HCT116 (cell line): Measurements from ENCODE around the gene COMMD1. TPM values are rescaled to one million over a fixed set of nuclear protein-coding genes. Genes with fewer than 3 reads are reported as not detected.

ENCODE experiments used
- ATAC-seq: fragments of 200-7000 bp; cut with Tn5 transposase; 2 replicates; pipeline ENCODE4 v1.9.1; 2020; ENCODE audit warnings: mild to moderate bottlenecking, moderate library complexity
- BruUV-seq: library from RNA; stranded (reverse); fragments of 400-500 nt; replicated peaks from 2 replicates; lab custom pipeline; 2021; lab: Mats Ljungman, UMichigan
- CTCF ChIA-PET: fragments of 300-600 bp; sonication (Branson Sonifier 250); formaldehyde crosslinking; loops from one replicate; lab custom pipeline; 2021; ENCODE audit warnings: antibody characterized with exemption; lab: Charles Lee
- POLR2A ChIA-PET: fragments of 300-600, 350-600 bp; sonication (Branson Sonifier 250); formaldehyde crosslinking; loops from one replicate; lab custom pipeline; 2021; ENCODE audit warnings: antibody characterized with exemption; lab: Charles Lee
- RAD21 ChIA-PET, 2 experiments: fragments of 300-600 bp; sonication (Branson Sonifier 250); formaldehyde crosslinking; loops; one replicate each; lab custom pipeline; 2023; ENCODE audit warnings: low total read pairs in 2 of 2; ENCODE audit not compliant: uncharacterized antibody in 2 of 2, unreplicated experiment in 2 of 2, low non-redundant PET in 1 of 2; lab: Charles Lee
- DNase-seq: peaks from one replicate; pipeline ENCODE4 v3.0.0-alpha.2; 2010; ENCODE audit warnings: low read depth, low spot score
- H2AFZ ChIP-seq: fragments of 200-600 bp; shearing (Covaris generic), sonication (generic); 2 replicates; pipeline ENCODE4 v1.6.1; 2017; ENCODE audit warnings: low read depth, mixed run types, mixed read lengths, antibody characterized with exemption, low read length; ENCODE audit not compliant: poor library complexity, severe bottlenecking
- H3K27ac ChIP-seq: 2 replicates; pipeline ENCODE4 v1.5.1; 2012; ENCODE audit warnings: low read depth, low read length
- H3K27me3 ChIP-seq: fragments of 200-600 bp; sonication (generic); 2 replicates; pipeline ENCODE4 v1.6.1; 2016; ENCODE audit warnings: mixed run types, low read length, mixed read lengths; ENCODE audit not compliant: insufficient read depth
- H3K36me3 ChIP-seq, 2 experiments: fragments of 200-500 bp in 1 of 2; fragments of 200-600 bp in 1 of 2; sonication (Bioruptor generic) in 1 of 2; sonication (generic) in 1 of 2; 2 replicates each; pipeline versions ENCODE4 v1.5.1 to v1.6.1; 2014 to 2016; ENCODE audit warnings: low read length in 2 of 2, inconsistent platforms in 1 of 2, mixed read lengths in 1 of 2, mixed run types in 1 of 2; ENCODE audit not compliant: insufficient read depth in 2 of 2, control insufficient read depth in 1 of 2
- H3K4me1 ChIP-seq, 2 experiments: fragments of 200-600 bp in 1 of 2; sonication (generic) in 1 of 2; 2 replicates each; pipeline versions ENCODE4 v1.5.1 to v1.6.1; 2012 to 2017; ENCODE audit warnings: low read length in 2 of 2, inconsistent platforms in 1 of 2, mild to moderate bottlenecking in 1 of 2, mixed read lengths in 1 of 2, mixed run types in 1 of 2, moderate library complexity in 1 of 2; ENCODE audit not compliant: insufficient read depth in 2 of 2, control insufficient read depth in 1 of 2
- H3K4me2 ChIP-seq: fragments of 200-600 bp; sonication (generic); 2 replicates; pipeline ENCODE4 v1.6.1; 2017; ENCODE audit warnings: mixed run types, low read length, mixed read lengths
- H3K4me3 ChIP-seq, 2 experiments: fragments of 200-600 bp in 1 of 2; sonication (generic) in 1 of 2; replicated peaks in 1 of 2; 2 replicates each; pipeline ENCODE4 v1.5.1; 2011 to 2016; ENCODE audit warnings: low read length in 2 of 2, control low read depth in 1 of 2, low read depth in 1 of 2, mild to moderate bottlenecking in 1 of 2, mixed read lengths in 1 of 2, mixed run types in 1 of 2
- H3K79me2 ChIP-seq: fragments of 200-600 bp; sonication (generic); 2 replicates; pipeline ENCODE4 v1.6.1; 2017; ENCODE audit warnings: mild to moderate bottlenecking, mixed run types, low read length, moderate library complexity, mixed read lengths; ENCODE audit not compliant: insufficient read depth
- H3K9ac ChIP-seq: fragments of 200-600 bp; sonication (generic); 2 replicates; pipeline ENCODE4 v1.6.1; 2016; ENCODE audit warnings: low read length, mixed read lengths
- H3K9me2 ChIP-seq: fragments of 200-600 bp; sonication (generic), shearing (Covaris generic); 2 replicates; pipeline ENCODE4 v1.6.1; 2017; ENCODE audit warnings: mixed run types, mild to moderate bottlenecking, moderate library complexity; ENCODE audit not compliant: insufficient read depth
- H3K9me3 ChIP-seq, 2 experiments: fragments of 200-500 bp in 1 of 2; fragments of 200-600 bp in 1 of 2; sonication (Bioruptor generic) in 1 of 2; sonication (generic) in 1 of 2; 2 replicates each; pipeline ENCODE4 v1.6.1; 2014 to 2017; ENCODE audit warnings: low read length in 2 of 2, mixed read lengths in 2 of 2, inconsistent platforms in 1 of 2, low read depth in 1 of 2, mild to moderate bottlenecking in 1 of 2, mixed run types in 1 of 2, moderate library complexity in 1 of 2; ENCODE audit not compliant: control insufficient read depth in 1 of 2, insufficient read depth in 1 of 2
- H4K20me1 ChIP-seq: fragments of 200-600 bp; sonication (generic), shearing (Covaris generic); 2 replicates; pipeline ENCODE4 v1.6.1; 2017; ENCODE audit warnings: mixed run types, mild to moderate bottlenecking, moderate library complexity; ENCODE audit not compliant: insufficient read depth
- CEBPB ChIP-seq: IDR thresholded peaks from 2 replicates; pipeline ENCODE4 v1.6.1; 2012; ENCODE audit warnings: low read depth
- ELF1 ChIP-seq: IDR thresholded peaks from 2 replicates; pipeline ENCODE4 v1.6.1; 2012; ENCODE audit warnings: low read depth, borderline replicate concordance
- FOSL1 ChIP-seq: IDR thresholded peaks from 2 replicates; pipeline ENCODE4 v1.6.1; 2012; ENCODE audit warnings: low read depth
- MAX ChIP-seq: IDR thresholded peaks from 2 replicates; pipeline ENCODE4 v1.6.1; 2012
- TCF7L2 ChIP-seq: IDR thresholded peaks from 2 replicates; pipeline ENCODE4 v1.7.0; 2011; ENCODE audit warnings: borderline replicate concordance, inconsistent platforms; ENCODE audit not compliant: insufficient read depth, insufficient read length; ENCODE audit errors: extremely low read depth
- intact Hi-C: fragments of 100-400 bp; cut with micrococcal nuclease; formaldehyde crosslinking; loops from 2 replicates; pipeline ENCODE4 v1.10.0; 2022
- total RNA-seq: library from RNA; stranded (reverse); gene quantifications from one replicate; pipeline ENCODE4 v1.2.1, GENCODE V29; 2021; ENCODE audit not compliant: unreplicated experiment
- TF ChIP-seq, protein P1 (sequence below), 3 experiments: fragments of 200-600 bp in 1 of 3; sonication (generic) in 1 of 3; IDR thresholded peaks in 2 of 3; conservative IDR thresholded peaks in 1 of 3; 2 replicates each; pipeline ENCODE4 v1.5.1; 2012 to 2017; ENCODE audit warnings: low read depth in 2 of 3, low read length in 2 of 3, antibody characterized with exemption in 1 of 3, borderline replicate concordance in 1 of 3, control low read depth in 1 of 3, mild to moderate bottlenecking in 1 of 3, mixed read lengths in 1 of 3, mixed run types in 1 of 3, moderate library complexity in 1 of 3; ENCODE audit not compliant: insufficient read depth in 1 of 3

COMMD1 gene
- total RNA-seq, 1 experiment from 2014 or later, result 16.1 TPM

DNA sequence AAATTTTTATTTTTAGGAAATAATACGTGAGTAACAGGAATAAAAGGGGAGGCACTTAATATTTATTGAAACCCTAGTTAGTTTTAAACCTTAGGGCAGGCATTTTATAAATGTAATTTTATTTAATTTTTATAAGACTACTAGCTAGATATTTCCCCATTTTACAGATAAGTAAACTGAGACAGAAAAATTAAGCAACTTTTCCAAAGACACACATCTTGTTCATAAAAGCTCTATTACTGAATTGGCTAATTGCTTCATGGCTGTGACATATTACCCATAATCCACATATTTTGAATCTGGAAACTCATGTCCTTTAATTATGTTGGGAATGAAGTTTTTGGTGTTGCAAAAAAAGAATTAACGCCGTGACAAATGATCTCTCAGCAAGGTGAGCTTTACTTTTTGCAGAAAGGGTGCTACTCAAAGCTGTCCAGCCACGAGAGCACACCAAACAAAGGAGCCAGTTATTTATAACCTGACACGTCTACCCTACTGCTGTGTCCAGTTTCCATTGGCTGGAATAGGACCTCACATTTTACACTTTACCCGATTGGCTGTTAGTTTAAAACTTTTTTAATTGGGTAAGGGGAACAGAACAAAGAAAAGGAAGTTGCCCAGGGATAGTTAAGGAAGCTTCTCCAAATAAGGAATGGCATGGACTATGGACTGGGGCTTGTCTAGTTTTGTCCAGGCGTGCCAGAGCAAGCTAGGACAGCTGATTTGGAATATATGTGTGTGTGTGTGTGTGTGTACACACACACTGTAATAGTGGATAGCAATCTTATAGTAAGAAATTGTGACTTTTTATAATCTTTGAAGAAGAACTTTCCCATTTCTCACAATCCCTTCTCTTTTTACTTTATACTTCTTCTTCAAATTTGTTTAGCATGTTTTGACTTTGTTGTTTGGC lies 54.2 kb downstream of the COMMD1 start:
- intact Hi-C loops, result no loop called here
- Histone ChIP-seq H3K27me3 (no peaks in the 10 kb centered on the region), H3K9me2 (no peaks in the 10 kb centered on the region), H3K4me2 (no peak overlapping the region), H3K4me1 (peaks cover 0 to 8% of the 10 kb centered on the region in 2 experiments; a peak in 1 of 4 replicates), H3K36me3 (no peaks in the 10 kb centered on the region), H4K20me1 (no peaks in the 10 kb centered on the region), H3K9ac (no peak overlapping the region), H3K27ac (no peak overlapping the region), H3K9me3 (no peaks in the 10 kb centered on the region; a peak in 1 of 4 replicates), H3K4me3 (no peak overlapping the region), H2AFZ (no peak overlapping the region), H3K79me2 (no peaks in the 10 kb centered on the region)
- ATAC-seq, result no peak
- ChIA-PET RAD21 (no interaction called here), POLR2A (no interaction called here), CTCF (no interaction called here)
- DNase-seq, result no peak
- no TSS peak for BruUV-seq
- TF ChIP-seq TCF7L2, result no peak
- TF ChIP-seq MAX, result no peak
- no peak for TF ChIP-seq FOSL1
- TF ChIP-seq CEBPB, result no peak
- no peak for TF ChIP-seq ELF1
- TF ChIP-seq, protein P1, sequence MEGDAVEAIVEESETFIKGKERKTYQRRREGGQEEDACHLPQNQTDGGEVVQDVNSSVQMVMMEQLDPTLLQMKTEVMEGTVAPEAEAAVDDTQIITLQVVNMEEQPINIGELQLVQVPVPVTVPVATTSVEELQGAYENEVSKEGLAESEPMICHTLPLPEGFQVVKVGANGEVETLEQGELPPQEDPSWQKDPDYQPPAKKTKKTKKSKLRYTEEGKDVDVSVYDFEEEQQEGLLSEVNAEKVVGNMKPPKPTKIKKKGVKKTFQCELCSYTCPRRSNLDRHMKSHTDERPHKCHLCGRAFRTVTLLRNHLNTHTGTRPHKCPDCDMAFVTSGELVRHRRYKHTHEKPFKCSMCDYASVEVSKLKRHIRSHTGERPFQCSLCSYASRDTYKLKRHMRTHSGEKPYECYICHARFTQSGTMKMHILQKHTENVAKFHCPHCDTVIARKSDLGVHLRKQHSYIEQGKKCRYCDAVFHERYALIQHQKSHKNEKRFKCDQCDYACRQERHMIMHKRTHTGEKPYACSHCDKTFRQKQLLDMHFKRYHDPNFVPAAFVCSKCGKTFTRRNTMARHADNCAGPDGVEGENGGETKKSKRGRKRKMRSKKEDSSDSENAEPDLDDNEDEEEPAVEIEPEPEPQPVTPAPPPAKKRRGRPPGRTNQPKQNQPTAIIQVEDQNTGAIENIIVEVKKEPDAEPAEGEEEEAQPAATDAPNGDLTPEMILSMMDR (IDR thresholded peaks at IDR 0.05 in 2 of 3, conservative IDR thresholded peaks at IDR 0.05 in 1 of 3; ENCODE audit: borderline replicate concordance in 1 of 3, insufficient read depth in 1 of 3, low read depth in 2 of 3, low read length in 2 of 3), result no peak
